NK-92 (cell line): ENCODE data around the gene PRRX2.
"Not testable (repeated sequence)": the region's sequence is repeated elsewhere in the genome, so short reads cannot be mapped to it uniquely, and the experiment has no call there.

ENCODE experiments used
- DNase-seq: peaks from one replicate; lab custom pipeline; 2025; ENCODE audit not compliant: unreplicated experiment; lab: John Stamatoyannopoulos, UW

The PRRX2 gene

DNA sequence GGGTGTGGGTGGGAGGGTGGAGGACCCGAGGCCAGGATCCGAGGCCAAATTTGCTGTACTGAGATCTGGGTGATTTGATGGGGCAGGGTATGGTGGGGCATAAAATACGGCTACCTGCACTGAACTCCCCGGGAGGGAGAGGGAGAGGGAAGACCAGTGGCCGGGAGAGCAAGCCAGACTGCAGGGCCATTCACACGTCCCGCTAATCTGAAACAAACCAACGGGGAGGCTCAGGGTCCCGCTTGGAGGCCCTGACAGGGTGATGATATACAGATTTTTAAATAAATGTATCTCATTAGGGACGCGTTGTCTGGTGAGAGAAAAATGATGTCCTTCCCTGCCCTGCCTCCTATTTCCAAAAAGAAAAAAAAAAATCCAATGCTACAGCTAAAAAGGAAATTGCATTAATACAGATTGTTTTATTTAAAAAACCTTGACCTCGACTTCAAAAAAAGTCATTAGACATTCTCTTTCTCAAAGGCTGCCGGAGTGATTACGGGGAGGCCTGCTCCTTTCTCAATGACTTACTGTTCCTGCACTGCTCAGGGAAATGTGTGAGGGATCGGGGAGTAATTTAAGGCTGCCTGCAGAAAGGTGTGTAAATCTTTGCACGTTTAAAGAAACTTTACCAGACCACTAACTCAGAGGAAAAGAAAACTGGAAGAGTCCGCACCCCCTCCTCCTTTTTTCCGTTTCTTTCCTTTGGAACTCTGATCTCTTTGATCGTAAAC lies 11.5 kb upstream of the PRRX2 start:
- no peak for DNase-seq

DNA sequence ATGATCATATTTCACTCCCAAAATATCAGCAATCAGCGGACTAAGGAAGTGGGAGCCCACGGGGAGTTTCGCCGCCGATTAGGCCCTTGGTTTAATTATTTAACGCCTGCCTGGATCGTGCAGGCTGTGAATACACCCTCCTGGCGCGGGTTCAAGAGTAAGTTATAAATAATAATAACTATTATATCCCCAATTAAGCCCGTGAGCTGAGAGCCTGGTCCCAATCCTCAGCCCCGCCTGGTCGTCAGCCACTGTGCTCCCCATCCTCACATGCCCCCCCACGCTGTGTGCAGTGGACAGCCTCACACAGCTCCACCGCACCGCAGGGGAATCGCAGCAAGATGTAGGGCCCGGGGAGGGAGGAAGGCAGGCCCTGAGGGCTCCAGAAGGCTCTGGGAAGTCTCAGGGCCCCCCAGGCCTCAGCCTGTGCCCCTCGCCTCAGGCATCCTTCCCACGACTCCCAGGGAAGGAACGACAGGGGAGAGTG lies 10.8 kb upstream of the PRRX2 start:
- DNase-seq: no peak

DNA sequence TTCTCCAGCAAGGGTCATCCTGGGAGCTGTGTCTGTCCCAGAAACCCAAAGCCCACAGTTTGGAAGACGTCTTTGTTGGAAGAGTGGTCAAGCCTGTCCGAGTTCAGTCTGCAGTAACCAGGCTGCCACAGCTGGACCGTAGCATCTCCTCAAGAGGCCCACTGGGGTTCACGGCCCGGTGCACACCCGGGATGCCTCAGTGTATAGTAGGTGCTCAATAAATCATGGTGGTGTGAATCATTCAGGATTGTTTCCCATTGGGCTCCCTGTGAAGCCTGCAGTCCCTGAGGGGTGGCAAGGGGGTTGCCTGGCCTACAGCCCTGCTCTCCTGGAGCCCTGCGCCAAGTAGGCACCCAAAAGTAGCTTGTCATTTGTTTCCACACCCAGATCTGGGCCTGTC lies 10.3 kb upstream of the PRRX2 start:
- DNase-seq: no peak

DNA sequence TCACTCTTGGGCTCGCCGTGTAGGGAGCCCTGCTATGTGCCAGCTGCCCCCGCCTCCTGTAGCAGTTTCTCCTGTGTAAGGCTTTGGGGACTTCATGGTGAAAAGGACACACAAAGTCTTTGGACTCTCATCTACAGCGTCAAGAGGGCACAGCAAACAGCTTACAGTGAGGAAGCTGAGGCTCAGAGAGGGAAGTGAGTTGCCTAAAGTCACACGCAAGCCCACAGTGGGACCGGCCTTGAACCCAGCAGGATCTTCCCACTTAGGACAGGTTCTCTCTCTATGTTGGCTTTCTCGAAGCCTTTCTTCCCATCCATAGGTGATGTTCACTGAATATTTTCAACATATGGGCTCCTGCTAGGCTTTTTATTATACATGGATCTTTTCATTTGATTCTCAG lies 9.8 kb upstream of the PRRX2 start:
- no peak for DNase-seq

DNA sequence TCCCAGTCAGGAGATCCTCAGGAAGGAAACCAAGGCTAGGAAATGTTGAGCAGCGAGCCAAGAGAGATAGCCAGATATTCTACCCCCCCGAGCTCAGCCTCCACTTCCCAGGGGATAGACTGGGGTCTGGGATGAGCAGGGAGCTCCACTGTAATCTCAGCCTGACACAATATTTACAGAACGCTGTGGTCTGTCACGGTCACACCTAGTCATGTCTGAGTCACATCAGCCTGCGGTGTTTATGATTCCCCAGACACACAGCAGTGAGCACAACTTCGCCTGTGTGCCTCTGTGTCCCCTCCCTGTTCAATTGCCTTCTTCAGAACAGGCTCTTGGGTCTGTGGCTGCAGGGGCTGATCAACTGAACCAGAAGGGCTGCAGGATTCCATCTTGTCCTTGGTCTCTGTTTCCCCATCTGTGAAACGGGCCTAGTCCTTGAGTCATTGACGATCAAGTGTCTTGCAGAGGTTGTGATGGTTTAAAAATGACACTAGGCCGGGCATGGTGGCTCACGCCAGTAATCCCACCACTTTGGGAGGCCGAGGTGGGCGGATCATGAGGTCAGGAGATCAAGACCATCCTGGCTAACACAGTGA lies 8.6 kb upstream of the PRRX2 start:
- no peak for DNase-seq

DNA sequence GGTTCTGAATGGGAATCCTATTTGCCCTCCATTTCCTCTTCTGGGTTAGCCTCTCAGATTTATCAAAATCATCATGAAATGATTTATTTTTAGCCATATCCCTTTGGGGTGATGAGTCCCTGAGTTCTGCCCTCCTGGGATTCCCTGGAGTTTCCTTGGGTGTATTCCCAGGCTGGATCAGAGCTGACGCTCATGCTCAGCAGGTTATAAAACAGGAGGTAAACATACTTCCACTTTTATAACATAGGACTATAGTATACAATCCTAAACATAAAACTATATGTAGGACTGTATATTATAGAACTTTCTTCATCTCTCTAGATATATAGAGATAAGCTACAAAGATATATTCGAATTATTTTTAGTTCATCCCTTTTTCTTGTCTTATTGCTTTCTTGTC lies 4.4 kb upstream of the PRRX2 start:
- DNase-seq: no peak

DNA sequence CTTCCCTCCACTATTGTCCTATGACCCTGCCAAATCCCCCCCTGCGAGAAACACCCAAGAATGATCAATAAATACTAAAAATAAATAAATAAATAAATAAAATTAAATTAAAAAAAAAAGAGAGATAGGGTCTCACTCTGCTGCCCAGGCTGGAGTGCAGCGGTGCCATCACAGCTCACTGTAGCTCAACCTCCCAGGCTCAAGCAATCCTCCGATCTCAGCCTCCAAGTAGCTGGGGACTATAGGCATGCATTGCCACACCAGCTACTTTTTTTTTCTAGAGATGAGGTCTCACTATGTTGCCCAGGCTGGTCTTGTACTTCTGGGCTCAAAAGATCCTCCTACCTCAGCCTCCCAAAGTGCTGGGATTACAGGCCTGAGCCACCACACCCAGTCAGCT lies 3.2 kb upstream of the PRRX2 start:
- not testable (repeated sequence) for DNase-seq

DNA sequence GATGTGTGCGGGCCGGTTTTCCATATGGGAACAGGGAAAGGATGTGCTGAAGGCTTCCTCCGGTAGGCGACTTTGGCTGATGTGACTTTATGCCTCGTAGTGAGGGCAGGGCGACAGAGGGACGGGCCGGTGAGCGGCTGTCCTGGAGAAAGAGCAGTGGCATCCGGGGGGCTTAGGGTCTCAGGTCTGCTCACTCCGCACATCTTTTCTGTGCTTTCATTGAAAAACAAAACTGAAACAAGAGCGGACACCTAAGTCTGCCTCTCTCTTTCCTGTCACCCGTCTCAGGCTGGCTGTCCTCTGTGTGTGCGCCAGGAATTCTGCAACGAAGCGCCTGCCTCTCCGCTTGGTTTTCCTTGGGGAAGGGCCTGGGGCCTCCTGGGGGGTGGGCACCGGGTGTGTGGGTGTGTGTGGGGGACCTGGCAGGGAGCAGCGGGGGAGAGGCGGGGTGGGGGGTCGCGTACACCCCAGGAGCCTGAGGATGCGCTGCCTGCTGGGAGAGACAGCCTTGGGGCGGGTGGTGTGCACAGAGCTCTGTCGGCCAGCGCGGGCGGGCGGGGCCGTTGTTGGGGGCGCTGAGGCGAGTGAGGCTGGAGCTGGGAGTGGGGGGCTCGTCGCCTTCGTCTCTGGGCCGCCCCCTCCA lies 580 bp upstream of the PRRX2 start:
- DNase-seq: no peak

DNA sequence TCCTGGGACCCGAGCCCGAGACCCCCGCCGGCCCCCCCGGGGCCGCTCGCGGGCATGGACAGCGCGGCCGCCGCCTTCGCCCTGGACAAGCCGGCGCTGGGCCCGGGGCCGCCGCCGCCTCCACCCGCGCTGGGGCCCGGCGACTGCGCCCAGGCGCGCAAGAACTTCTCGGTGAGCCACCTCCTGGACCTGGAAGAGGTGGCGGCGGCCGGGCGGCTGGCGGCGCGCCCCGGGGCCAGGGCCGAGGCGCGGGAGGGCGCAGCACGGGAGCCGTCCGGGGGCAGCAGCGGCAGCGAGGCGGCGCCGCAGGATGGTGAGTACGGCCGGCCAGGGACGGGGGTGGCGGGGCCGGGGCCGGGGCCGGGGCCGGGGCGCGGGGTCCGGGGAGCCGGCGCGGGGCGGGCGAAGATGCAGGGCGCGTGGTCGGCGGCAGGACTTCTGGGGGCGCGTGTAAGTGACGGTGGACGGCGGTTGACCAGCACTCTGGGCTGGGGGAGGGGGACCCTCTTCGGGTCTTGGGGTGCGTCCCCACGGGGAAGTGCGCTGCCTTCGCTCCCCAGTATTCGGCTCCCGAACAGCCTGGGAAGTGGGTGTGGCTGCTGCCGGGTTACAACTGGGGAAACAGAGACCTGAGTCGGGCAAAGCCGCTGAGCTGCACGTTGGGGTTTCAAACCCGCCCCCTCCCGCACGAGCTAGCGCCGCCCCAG lies 520 bp downstream of the PRRX2 start:
- no peak for DNase-seq

DNA sequence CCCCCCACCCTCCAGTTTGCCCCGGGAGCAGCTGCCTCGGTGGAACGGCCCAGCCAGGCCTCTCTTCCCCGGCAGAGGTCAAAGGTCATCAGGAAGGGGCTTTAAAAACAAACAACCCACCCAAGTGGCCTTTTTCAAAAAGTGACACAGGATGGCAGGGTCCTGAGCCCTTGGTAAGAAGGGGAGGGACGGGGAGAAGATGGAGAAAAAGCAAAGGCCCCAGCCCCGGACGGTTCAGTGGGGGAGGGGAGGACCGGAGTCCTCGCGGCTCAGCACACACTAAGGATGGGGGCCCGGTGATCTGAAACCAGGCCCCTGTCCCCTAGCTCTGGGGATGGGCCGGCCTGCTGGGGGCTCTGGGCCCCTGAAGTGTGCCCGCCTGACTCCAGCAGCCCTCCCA lies 1.1 kb downstream of the PRRX2 start:
- DNase-seq: no peak

DNA sequence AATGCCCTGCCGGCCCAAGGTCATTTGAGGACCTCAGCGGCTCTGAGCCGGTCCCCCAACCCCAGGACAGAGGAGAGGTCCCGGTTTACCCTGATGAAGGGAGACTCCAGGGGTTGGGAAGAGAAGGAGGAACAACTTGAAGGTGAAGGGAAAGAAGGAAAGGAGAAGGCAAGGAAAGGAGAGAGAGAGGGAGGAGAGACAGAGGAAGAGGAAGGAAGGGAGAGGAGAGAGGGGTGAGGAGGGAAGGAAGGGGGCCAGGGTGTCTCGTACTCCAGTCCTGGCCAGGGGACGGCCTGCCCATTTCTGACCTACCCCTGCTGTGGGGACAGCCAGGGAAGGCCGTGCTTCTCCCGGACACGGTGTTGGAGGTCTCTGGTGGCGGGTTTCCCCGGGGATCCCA lies 1.9 kb downstream of the PRRX2 start:
- no peak for DNase-seq

DNA sequence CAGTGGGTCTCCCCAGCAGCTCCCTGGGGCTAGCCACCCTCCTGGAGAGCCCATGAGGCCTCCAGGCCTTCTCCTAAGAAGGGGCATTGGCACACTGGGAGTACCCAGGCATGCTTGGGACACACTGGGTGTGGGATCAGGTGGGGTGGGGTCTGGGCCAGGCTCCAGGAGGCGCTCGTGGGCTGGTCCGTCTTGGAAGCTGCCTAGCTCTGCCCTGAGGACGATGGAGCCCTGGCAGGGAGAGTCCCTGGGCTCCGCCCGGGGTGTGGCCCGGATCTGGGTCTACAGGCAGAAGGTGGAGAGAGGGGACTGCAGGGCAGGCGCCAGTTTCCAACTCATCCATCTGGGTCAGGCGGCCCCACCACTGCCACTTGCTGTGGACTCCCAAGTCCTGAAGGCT lies 2.4 kb downstream of the PRRX2 start:
- no peak for DNase-seq

DNA sequence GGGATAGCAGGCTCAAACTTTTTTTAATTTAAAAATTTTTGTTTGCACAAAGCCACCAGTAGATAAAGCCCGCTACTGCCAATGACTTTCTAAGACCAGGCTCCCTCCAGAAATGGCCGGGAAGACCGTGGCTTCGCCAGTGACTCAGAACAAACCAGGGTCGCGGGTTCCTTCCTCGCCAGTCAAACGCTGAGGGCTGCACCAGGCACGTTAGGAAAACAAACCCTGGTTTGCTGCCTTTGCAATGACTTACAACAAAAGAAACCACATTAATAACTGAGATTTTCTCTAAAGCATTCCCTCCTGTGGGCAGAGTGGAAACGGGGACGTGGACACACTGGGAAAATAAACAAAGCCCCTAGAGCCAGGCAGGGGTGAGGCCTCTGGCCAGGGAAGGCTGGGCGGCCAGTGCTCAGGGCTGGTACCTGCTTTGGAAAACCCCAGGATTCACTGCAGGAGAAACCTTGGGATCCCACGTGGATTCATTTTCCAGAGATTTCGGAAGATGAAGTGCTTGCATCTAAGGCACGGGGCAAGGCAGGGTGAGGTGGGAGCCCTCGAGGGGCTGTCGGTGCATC lies 3.8 kb downstream of the PRRX2 start:
- no peak for DNase-seq

DNA sequence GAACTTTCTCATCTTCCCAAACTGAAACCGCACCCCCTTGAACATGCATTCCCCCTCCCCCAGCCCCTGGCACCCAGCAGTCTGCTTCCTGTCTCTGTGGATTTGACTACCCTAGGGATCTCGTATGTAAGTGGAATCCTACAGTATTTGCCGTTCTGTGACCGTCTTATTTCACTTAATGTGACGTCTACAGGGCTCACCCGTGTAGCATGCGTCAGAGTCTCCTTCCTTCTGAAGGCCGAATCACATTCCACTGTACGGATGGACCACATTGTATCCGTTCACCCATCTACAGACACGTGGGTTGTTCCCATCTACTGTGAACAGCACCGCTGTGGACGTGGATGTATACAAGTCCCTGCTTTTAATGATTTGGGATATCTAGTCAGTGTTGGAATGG lies 4.5 kb downstream of the PRRX2 start:
- no peak for DNase-seq

DNA sequence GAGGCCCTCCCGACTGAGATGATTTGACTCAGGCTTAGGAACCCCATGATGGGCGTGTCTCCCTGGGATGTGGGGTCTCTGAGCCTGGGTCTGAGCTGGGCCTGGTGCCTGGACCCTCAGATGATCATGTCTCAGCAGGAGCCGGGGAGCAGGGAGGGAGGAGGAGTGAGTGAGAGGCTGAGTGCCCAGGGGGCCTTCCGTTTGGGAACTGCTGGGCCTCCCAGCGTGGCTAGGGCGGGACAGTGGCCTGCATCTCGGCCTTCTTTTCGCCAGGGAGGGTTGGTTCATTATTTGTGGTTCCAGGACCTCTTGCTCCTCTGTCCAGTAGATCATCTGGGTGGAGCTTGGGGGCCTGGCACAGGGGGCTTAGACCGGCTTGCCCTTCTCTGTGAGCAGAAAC lies 5.6 kb downstream of the PRRX2 start:
- no peak for DNase-seq

DNA sequence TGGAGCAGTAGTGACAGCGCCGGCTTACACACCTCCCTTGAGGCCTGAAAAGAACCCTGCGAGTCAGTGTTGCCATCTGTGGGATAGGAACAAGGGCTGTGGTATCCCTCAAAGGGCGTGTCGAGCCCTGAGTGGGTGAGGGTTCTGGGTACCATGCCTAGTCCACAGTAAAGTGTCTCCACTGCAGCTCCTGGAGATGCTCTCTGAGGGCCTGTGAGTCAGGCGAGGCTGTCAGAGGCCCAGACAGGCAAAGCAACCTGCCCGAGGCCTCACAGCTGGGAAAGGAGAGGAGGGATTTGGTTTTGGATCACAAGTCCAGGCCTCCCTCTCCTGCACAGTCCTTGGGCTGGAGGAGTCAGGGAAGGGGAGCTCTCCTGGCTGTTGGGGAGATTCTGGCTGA lies 6.1 kb downstream of the PRRX2 start:
- no peak for DNase-seq

DNA sequence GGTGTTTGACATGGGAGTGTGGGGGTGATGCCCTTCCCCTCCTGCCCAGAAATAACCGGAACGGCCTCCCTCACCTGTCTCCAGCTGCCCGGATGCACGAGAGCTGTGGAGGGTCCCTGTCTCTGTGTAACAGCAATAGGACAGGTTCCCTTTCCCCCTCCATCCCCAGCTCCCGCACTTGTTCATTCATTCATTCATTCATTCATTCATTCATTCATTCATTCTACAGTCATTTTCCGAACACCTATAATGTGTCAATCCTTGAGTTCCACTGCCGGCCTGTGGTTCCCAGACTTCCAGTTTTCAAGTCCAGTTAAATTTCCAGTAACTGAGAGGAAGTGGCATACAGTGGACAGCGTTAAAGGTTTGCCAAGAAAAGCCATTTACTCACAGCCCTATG lies 7.3 kb downstream of the PRRX2 start:
- no peak for DNase-seq

DNA sequence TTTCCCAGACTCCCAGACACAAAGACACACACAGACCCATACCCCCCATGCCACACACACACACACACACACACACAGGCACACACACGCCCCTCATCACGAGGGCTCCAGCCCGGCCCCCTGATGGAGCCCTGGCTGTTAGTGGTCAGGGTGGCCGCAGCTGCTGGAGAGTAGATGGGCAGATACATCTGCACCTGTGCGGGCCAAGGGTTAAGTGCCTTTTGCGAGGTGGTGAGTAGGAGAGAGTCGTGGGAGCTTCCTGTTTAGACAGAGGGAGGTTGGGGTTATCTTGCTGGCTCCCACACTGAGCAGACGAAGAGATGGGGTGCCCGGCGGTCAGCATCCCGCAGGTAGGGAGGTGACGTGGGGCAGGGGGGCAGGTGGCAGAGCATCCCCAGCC lies 8.2 kb downstream of the PRRX2 start:
- no peak for DNase-seq

DNA sequence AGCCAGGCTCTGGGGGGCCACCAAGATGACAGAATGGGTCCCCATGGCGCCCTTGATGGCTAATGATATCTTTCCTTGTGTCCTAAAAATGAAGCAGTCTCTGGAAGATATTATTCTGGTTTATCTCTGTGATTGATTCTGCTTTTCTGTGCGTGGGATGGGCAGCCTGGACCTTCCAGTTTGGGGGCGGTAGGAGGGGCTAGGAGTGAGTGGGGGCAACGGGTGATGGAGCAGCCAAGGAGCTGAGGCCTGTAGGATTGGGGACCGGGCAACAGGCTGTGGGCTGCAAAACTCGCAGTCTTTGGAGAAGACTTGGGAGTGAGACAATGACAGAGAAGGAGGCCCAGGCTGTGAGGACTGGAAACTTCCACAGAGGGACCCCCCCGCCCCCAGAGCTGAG lies 8.8 kb downstream of the PRRX2 start:
- no peak for DNase-seq

DNA sequence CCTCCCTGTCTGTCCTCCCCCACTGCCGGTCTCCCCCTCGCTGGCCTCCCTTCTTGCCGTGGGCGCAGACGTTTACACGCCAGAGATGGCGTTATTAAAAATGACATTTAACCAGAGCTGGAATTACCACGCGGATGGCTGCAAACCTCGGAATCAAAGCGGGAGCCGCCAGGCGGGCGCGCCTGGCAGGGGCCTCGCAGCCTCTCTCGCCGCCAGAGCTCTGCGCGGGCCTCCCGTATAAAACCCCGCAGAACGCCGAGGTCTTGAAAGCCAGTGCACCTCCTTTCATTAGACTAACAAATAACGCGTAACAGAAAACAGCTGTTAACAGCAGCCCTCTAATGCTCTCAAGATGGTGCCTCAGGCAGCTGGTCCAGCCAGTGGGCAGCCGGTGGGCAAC lies 10.2 kb downstream of the PRRX2 start:
- no peak for DNase-seq

DNA sequence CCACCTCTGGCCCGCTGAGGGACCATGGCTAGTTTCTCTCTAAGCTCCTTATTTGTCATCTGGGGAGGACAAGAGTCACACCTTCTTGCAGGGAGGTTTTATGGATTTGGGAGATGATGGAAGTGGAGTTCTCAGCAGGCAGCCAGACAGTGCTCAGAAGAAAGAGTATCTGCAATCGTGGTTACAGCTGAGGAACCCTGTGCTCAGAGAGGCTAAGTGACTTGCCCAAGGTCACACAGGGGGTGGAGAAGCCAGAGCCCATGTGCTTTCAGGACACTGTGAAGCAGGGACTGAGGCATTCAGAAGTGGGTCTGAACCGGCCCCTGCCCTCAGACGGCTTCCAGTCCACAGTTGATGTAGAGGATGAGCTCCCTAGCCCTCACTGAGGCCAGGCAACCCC lies 10.8 kb downstream of the PRRX2 start:
- DNase-seq: no peak

DNA sequence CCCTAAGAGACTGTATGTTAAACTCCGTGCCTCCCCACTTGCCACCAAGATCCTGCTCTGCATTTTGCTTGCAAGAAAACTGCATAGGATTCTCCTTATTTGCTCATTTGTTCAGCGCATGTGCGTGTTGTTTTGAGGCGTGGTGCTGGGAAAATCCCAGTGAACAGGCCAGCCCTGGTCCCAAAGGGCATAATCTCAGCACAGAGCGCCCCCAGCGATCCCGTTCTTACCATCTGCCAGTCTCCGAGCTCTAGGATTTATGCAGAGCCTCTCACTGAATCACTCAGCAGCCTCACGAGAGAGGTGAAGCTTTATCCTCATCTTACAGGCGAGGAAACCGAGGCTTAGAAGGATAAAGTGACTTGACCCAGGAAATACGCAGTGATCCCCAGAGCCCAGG lies 11.5 kb downstream of the PRRX2 start:
- no peak for DNase-seq
